Muscle of arm (tissue), 12 donors: ENCODE data around the gene PHF21A. TPM values are rescaled to one million over a fixed set of nuclear protein-coding genes. Genes with fewer than 3 reads are reported as not detected.
A peak's percentile ranks its signal among the peaks of the same experiment; 100 is the strongest.
"Not testable (repeated sequence)": the region's sequence is repeated elsewhere in the genome, so short reads cannot be mapped to it uniquely, and the experiment has no call there.

ENCODE experiments used
- DNase-seq: peaks from one replicate; pipeline ENCODE4 v3.0.0-alpha.2; 2013
- polyA plus RNA-seq, 12 donors: library from polyadenylated mRNA; unstranded; fragments of 120-200 nt; gene quantifications; one replicate each; pipeline ENCODE4 v1.2.1, GENCODE V29; 2013; ENCODE audit not compliant: insufficient read length in 12 of 12

Gene PHF21A
- polyA plus RNA-seq, 12 donors, result 23.2 to 88.2 (median 36.6) TPM; not detected in 1

DNA sequence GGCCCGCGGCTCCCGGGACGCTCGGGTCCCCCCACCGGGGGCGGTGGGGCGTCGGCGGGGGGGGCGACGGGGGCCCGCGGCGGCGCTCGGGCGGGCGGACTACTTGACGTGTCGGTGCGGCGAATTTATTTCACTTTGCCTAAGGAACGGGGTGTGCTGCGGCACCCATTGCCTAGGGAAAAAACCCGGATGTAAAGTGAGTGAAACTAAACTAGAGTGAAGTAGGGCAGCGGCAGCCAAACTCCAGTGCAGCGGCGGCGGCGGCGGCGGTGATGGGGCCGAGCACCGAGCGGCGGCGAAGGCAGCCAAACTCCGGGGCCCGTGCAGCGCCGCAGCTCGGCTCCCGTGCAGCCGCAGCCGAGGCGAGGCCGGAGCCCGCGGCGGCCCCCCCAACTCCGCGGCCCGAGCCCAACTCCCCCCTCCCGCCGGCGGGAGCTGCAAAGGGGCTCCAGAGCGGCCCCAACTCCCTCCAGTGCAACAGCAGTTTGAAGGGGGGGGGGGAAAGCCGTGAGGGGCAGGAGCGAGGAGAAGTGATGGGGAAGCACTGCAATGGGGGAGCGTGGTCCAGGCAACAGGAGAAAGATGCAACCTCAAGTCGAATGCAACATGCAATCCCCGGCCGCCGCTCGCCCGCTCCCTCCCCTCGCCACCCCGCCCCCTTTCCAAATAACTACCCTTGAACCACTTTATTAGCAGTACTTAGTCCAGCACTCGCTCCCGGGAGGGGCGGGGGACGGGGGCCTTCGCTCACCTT is 647 bp upstream of the PHF21A start:
- DNase-seq, result peak; percentile 86

DNA sequence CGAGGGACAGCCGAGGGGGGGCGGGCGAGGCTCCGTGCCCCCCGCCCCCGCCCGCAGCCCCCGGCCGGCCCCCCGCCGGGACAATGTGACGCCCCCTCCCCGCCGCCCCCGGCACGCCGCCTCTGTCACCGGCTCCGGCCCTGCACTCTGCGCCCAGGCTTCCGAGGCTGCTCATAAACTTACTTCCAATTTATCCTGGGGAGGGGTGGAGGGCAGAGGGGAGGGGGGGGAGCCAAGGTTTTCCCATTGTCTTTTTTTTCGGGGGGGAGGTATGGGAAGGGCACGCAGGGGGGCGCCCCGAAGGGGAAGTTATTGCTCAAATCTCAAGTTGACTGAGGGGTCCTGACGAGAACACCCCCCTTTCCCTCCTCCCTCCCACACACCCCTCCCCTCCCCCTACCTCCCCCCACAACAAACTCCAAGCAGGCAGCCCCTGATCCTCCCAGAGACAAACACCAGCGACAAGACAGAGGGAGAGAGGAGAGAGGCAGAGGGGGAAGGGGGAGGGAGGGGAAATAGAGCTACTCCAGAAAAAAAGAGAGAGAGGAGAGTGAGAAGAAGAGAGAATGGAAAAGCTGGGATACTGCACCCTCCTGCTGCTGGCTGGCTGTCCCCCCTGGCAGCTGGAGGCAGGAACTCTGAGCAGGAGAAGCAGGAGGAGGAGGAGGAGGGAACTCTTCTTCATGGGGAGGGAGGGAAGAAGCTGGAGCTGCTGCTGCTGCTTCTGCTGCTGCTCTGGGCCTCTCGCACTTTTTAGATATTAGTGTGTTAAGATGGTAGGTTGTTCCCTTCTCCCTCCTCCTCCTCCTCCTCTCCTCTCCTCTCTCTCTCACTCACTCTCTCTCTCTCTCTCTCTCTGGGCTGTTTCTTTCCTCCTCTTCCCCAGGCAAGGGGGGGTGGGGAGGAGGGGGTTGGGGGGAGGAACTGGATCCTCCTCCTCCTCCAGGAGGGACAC is 631 bp downstream of the PHF21A start:
- peak; percentile 87 for DNase-seq

DNA sequence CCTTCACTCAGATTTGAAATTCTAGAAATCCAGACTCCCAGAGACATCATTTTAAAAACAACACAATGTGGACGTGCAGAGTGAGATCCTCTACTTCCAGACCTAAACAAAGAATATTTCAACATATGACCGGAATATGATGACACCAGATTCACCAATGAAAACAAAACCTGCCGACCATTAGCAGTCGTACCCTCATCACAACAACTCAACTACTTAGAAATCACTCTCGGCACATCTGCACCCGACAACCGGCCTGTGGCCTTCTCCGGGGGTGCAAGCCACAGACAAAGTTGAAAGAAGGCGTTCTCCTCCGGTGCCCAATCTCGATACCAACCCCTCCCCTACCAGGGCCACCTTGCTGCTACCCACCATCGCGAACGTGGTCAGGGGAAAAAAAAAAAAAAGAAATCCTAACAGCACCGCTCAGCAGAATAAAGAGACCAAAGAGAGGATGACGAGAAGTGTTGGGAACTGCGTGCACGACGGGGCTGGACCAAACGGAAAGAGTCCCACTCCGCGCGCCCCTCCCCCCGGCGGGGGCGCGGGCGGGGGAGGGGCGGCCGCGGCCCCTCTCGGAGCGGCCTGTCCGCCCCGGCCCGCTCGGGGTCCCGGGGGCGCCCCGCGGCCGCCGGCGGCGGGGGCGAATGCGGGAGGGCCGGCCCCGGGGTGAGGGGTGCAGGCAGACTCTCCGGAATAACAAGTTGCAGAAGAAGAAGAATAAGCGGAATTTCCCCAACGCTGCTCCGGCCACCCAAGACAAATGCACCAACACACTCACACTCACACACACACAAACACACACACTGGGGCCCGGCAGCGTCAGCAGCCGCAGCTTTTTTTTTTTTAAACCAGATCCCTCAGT is 1.7 kb downstream of the PHF21A start:
- DNase-seq, result peak; percentile 74

DNA sequence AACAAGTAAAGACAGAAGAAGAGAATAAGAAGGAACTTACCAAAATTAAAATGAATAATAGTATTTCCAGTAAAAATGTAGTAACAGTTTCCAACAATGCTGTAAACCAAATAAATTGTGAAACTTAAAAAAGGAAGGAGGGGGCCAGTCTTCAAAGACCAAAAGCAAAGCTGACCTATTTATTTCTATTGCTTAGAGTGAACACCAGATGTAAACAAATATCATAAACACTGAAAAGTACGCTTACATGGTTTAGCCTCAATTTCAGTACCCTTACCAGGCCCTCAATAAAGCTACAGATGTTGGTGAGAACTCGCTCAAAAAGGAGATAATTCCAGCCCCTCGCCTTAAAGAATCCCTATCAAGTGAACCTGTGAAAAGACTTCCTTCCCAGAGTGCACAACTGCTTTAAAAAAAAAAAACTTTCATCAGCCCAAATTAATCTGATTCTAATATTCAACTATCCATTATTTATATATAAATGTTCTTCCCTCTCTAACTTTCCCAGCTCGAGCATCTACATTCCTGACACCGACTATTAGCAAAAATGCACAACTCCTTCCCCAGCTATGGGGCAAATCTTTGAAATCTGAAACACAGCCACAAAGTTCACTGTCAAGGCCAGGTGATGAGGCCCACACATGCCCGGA is 2.4 kb downstream of the PHF21A start:
- no peak for DNase-seq

DNA sequence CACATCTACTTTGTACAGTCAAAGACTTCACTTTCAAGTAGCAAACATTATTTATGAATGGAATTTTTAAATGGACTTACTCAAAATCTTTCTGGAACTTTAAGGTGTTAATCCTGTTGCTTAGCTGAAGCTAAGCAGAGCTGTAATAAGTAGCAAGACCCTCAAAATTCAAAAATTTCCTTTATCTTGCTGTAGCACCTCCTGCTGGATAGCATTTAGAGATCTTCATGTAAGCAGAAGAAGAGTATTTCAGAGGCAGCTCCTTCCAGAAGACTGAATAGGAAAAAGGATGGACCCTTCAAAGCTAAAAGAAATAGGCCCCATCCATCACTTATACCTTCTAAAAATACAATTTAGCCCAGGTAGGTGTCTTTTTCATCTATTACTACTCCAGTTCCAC is 3.4 kb downstream of the PHF21A start:
- no peak for DNase-seq

DNA sequence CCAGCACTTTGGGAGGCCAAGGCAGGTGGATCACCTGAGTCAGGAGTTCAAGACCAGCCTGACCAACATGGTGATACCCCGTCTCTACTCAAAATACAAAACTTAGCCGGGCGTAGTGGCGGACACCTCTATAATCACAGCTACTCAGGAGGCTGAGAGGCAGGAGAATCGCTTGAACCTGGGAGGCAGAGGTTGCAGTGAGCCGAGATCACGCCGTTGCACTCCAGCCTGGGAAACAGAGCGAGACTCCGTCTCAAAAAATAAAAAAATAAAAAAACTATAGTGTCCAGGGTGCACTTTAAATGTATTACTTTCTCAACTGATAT is 4.6 kb downstream of the PHF21A start:
- not testable (repeated sequence) for DNase-seq

DNA sequence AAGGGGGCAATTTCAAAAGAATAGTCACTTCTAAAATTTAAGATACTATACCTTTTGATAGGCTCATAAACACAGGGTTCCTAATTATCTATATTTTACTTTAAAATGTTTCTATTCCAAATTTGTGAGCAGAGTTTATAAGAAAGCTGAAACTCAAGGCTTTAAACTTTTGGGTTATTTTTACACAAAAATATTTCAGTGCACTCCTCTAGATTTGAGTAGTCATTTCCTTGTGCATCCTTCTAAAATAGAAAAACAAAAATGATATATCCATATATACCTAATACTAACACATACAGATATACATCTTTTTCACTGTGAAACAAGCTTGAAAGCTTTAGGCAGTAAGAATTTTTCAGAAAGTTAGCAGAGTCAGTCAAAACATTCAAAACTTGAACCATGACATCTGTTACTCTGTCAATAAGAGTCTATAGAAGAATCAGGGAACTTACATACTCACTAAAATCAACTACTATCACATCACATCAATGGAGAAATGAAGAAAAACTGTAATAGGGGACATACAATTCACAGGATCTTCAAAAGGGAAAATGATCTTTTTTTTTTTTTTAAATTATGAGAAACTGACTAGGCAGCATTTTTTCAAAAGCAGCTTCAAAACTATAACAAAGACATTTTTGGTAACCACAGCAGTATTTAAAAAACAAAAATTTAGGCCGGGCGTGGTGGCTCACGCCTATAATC is 5.1 kb downstream of the PHF21A start:
- DNase-seq, result no peak

DNA sequence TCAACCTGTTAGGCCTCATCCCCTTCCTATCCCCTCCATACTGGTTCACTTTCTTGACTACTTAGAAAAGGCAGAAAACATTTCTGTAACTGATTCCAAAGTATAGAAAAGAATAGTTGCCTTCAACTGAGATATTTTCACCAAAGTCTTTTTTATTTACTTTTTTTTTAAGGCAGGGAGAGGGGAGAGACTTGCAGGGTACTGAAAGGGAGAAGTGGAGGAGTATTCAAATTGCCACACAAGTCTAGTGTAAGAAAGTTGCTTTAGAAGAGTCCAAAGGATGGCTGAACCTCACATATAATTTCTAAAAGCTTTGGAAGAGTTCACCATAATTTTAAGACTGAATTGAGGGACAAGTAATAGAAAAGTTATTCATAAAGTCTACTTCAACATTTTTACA is 6.3 kb downstream of the PHF21A start:
- DNase-seq, result no peak

DNA sequence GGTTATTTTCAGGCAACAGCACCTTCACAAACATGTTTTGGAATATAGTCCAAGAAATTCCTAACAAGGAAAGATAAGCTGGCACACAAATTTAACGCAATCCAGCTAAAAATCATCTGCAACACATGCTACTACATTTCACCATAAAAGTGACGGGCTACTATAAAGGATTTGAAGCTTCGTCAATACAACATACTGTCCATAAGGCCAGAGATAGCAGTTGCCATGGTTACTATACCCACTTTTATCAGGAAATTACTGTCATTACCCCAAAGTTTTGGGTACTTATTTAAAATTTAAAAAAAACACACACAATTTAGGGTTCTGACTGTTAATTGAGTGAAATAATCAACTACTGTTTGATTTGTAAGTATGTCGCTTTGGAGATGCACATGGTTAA is 6.9 kb downstream of the PHF21A start:
- DNase-seq, result no peak

DNA sequence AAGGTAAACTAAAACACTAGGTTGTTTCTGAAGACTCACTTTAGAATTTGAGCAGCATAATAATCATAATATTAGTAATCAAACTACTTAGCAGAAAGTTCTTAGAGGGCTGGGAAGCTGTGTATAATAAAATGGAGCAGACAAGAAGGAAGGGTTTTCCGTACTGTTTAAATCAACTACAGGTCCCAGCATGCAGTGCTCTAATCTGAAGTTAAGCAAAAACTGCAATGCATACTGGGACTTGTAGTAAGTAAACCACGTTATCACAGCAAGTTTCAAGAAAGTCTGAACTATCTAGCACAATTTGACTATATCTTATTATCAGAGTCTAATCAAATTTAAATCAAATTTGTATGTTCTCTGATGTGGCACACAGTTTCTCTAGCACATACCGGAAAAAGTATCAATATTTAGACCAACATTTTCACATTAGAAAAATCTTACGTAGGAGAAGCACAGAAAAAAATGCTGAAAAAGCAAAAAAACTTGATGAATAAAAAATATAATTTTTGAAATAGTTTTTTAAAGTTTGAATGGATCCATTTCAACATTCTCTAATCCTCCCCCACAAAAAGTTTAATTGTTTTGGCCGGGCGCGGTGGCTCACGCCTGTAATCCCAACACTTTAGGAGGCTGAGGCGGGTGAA is 8.2 kb downstream of the PHF21A start:
- peak; percentile 52 for DNase-seq

DNA sequence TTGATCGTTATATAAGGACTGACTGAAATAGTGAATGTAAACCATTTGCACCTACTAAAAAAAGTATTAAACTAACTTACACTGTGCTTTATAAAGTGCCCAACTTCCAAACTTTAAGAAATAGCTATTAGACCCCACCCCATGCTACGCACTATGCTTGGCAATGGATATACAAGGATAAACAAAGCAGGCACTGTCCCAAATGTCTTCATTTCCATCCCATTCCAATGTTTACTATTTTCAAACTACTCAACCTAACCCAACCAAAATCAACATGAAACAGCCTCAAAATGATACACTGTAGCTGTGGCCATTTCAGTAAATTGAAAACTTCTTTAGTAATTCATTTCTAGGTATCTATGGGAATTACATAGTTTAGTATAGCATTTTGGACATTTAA is 12.5 kb downstream of the PHF21A start:
- DNase-seq, result no peak

DNA sequence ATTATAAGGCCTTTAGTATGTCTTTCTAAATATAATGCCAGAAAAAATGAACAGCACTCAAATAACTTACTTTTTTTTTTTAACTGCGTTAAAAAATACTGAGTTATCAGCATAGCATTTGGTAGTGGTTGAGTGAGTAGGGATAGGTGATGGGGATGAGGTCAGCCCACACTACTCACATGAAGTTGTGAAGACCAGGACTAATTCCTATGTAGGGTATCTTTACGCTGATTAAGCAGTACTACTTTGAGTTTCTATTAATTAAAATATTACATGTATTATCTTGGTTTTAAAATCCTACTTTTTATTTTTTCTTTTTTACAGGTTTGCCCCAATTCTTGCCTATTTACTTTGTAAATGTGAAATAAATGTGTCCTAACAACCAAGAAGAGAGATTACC is 13.5 kb downstream of the PHF21A start:
- no peak for DNase-seq

DNA sequence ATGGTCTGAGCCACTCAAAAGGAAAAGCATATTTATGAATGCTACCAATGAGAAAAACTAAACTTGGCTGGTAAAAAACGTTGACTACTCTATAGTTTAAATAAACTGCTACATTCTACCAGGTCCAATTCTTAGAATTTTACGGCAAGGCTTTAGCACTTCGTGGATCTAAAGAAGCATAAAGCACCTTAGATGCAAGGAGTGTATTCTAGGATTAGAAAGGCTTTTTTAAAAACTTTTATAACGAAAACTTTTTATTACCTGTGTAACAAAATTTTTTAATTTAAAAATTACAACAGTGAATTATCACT is 13.9 kb downstream of the PHF21A start:
- no peak for DNase-seq

DNA sequence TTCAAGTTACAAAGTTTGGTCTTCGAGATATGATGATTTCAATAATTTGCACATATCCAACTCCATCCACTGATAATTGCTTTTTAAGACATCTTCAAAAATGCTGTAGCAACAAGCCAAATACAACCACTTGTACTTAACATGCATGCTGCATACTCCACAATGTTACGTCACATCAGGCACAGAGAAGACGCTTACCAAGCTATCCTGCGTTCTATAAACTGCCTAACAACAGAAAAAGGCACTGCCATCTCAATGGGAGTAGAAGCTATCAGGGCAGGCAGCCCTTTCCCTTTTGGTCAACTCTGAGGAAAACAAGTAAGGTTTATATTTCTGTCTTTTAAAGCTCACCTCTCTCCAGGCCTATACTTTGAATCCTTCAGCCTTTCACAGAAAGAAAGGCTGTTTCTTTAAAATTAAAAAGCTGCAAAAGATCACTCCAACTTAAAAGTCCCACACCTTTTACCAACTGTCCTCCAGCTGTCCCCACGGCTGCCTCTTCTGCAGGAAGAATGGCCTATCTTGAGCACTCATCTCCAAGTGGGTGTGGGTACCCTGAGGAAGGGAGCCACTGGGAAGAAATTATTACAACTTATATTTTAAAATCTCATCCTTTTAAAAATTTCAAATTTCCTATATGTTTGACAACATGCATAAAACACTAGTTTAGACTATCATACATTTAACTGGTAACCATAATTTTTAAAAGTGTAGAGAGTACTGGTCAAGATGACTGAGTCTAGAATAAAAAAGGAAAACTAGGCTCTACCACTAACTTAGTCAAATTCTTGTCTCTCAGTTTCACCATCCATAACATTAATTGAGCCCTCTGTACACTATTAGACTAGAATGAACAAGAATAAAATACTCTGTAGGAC is 14.5 kb downstream of the PHF21A start:
- no peak for DNase-seq

DNA sequence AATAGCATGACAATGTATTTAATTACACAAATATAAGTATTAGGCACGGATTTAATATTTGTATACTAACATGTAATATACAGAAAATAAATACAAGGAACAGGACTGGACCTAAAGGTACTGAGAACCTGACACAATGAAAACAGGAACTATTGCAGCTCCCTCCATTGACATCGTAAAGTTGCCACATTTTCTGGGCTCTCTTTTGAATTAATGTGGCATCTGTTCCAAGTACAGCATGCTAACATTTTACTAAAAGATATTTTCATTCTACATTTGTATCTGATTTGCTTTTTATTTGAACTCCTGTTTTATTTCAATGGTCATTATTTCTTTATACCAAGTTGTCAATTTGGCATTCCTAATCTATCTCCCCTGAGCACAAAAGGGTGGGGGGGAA is 15.3 kb downstream of the PHF21A start:
- DNase-seq, result no peak

DNA sequence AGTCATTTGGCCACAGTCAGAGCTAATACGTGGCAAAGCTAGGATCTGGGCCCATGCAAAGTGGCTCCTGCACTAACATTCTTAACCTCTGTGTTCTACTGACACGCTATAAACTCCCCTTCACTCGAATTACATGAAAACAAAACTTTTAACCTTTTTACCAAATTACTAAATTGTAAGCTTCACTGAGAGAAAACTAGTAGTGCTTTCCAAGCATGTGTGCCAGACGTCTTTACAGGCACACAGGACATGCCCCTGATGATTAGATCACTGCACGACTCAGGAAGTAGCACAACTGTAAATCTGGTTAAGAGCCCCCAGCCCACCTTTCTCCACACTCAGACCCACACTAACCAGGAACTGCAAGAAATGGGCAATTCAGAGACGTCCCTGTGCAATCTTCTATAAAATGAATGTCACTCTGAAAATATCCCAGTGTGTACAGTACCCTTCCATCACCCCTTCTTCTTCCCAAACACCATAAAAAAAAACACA is 16.1 kb downstream of the PHF21A start:
- DNase-seq, result no peak

DNA sequence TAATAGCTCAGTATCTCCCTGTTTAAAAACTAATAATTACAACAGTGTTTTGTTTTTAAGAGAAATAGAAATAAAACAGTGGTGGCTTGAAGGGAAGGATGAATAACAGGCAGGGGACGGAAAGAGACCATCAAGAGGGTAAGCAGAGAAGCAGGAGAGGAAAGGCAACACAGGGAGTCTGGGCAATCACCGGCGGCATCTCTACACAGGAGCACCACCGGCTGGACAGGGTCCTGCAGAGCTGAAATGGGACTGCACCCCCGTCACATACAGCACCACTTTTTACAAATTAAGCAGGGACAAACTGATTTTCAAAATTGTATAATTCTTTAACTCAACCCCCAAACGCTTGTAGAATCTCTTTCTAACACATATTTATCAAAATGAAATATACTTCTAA is 18.4 kb downstream of the PHF21A start:
- DNase-seq, result no peak

DNA sequence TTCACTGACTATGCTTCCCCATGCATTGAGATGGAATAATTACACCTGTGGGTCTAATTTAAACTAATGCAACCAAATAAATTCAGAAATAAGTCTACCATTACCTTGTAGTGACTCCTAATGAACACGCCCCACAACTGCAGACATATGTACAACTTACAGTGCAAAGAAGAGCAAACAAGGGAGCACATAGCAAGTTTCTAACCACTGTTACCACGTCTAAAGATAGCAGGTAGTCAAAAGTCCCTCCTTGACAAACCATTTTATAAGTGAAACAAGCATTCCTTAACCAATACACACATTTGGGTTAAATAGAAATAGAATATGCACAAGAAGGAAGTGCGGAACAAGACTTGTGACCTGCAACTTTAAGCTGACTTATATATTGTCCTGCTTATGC is 20.6 kb downstream of the PHF21A start:
- no peak for DNase-seq

DNA sequence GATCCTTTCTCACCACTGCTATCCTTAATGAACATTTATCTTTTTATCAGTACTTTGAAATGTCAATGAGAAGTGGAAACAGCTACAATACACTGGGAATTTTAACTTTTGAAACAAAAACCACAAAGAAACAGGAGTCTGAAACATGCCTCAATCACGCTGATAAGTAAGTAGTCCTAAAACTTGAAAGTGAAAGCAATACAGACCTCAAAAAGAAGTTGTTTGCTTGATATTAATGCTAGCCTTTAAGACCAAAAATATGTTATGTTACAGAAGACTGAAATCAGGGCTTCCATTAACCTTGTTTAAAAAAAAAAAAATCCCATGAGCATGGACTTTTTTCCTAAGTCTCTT is 21.3 kb downstream of the PHF21A start:
- no peak for DNase-seq

DNA sequence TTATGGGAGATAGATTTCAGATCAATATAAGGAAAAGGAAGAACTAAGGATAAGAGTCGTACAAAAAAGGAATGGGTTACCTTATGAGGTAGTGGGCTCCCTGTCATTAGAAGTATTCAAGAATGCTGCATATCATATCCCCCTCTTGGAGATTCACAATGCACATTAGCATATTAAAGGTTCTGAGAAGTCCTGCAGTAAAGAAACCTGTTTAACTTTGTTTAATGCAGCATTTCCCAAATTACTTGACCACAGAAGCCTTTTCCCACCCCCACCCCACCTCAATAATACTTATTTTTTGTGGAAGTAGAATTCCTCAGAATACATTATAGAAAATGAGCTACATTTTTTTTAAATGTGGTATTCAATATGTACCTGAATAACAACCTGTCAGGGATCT is 30.9 kb downstream of the PHF21A start:
- DNase-seq, result no peak
